GM12878 (cell line): Measurements from ENCODE around the gene TMTC1. TPM values are rescaled to one million over a fixed set of nuclear protein-coding genes. Genes with fewer than 3 reads are reported as not detected.
A peak's percentile ranks its signal among the peaks of the same experiment; 100 is the strongest.

Source experiments
- ATAC-seq: fragments of 200-7000 bp; cut with Tn5 transposase; 3 replicates; pipeline ENCODE4 v1.9.1; 2020; ENCODE audit warnings: mild to moderate bottlenecking, moderate library complexity
- BruUV-seq: library from RNA; stranded (reverse); fragments of 400-500 nt; replicated peaks from 2 replicates; lab custom pipeline; 2021; lab: Mats Ljungman, UMichigan
- CTCF ChIA-PET: fragments of 300-600 bp; sonication (Branson Sonifier 250); formaldehyde crosslinking; extraction: SDS; loops from one replicate; lab custom pipeline; 2021; ENCODE audit warnings: inconsistent platforms; lab: Yijun Ruan, JAX
- POLR2A ChIA-PET: fragments of 350-600 bp; formaldehyde crosslinking; extraction: SDS; loops from one replicate; lab custom pipeline; 2021; ENCODE audit warnings: inconsistent platforms; lab: Charles Lee
- RAD21 ChIA-PET: fragments of 300-600 bp; sonication (Branson Sonifier 250); formaldehyde crosslinking; loops from one replicate; lab custom pipeline; 2023; ENCODE audit warnings: antibody characterized with exemption; ENCODE audit not compliant: unreplicated experiment; lab: Charles Lee
- SMC1A ChIA-PET: fragments of 300-600 bp; sonication (Branson Sonifier 250); formaldehyde crosslinking; loops from one replicate; lab custom pipeline; 2023; ENCODE audit not compliant: unreplicated experiment, uncharacterized antibody; lab: Charles Lee
- DNase-seq: peaks from one replicate; pipeline ENCODE4 v3.0.0-alpha.2; 2011; ENCODE audit warnings: low read depth, low spot score
- FAIRE-seq: peaks from 3 replicates; lab custom pipeline; 2011; peaks lifted over from hg19 to GRCh38; lab: Jason Lieb, UNC
- H2AFZ ChIP-seq: 2 replicates; pipeline ENCODE4 v1.6.0; 2011; ENCODE audit warnings: low read depth, low read length, control low read depth; ENCODE audit not compliant: control insufficient read depth
- H3K27ac ChIP-seq: 2 replicates; pipeline ENCODE4 v1.5.1; 2011; ENCODE audit warnings: control low read depth; ENCODE audit not compliant: control insufficient read depth, insufficient read depth
- H3K27me3 ChIP-seq, 2 experiments: replicated peaks in 1 of 2; 2 replicates each; pipeline versions ENCODE4 v1.6.0 to v1.6.1; 2011; ENCODE audit warnings: low read length in 1 of 2; ENCODE audit not compliant: control insufficient read depth in 2 of 2, insufficient read depth in 2 of 2
- H3K36me3 ChIP-seq, 2 experiments: 2 replicates each; pipeline ENCODE4 v1.5.1; 2011; ENCODE audit warnings: low read length in 1 of 2; ENCODE audit not compliant: control insufficient read depth in 2 of 2, insufficient read depth in 2 of 2
- H3K4me1 ChIP-seq: 2 replicates; pipeline ENCODE4 v1.6.1; 2011; ENCODE audit warnings: mild to moderate bottlenecking, low read length, moderate library complexity, mixed read lengths; ENCODE audit not compliant: control insufficient read depth, insufficient read depth
- H3K4me2 ChIP-seq: 2 replicates; pipeline ENCODE4 v1.6.0; 2011; ENCODE audit warnings: control low read depth; ENCODE audit not compliant: control insufficient read depth, insufficient read depth
- H3K4me3 ChIP-seq: fragments of 200-600 bp; sonication (generic); 2 replicates; pipeline ENCODE4 v1.5.1; 2016
- H3K79me2 ChIP-seq: 2 replicates; pipeline ENCODE4 v1.6.0; 2011; ENCODE audit warnings: low read length; ENCODE audit not compliant: control insufficient read depth, insufficient read depth
- H3K9ac ChIP-seq: 2 replicates; pipeline ENCODE4 v1.8.0; 2011; ENCODE audit warnings: low read length, control low read depth, mixed read lengths; ENCODE audit not compliant: control insufficient read depth, insufficient read depth
- H3K9me3 ChIP-seq: replicated peaks from 3 replicates; pipeline ENCODE4 v1.5.1; 2011; ENCODE audit warnings: mild to moderate bottlenecking, low read length; ENCODE audit not compliant: control insufficient read depth, insufficient read depth
- H4K20me1 ChIP-seq: 2 replicates; pipeline ENCODE4 v1.6.0; 2011; ENCODE audit not compliant: control insufficient read depth, insufficient read depth
- ATF3 ChIP-seq: IDR thresholded peaks from 2 replicates; pipeline ENCODE4 v1.6.1; 2011; ENCODE audit warnings: low read depth, mild to moderate bottlenecking, low read length, moderate library complexity, borderline replicate concordance; ENCODE audit errors: extremely low read depth
- BCL11A ChIP-seq: IDR thresholded peaks from 2 replicates; pipeline ENCODE4 v1.6.1; 2011; ENCODE audit warnings: low read depth, low read length
- CREB1 ChIP-seq: IDR thresholded peaks from 2 replicates; pipeline ENCODE4 v1.6.1; 2012; ENCODE audit warnings: low read depth, mild to moderate bottlenecking, inconsistent platforms
- CREM ChIP-seq: IDR thresholded peaks from 2 replicates; pipeline ENCODE4 v1.6.1; 2014; ENCODE audit warnings: antibody characterized with exemption, low read depth
- EGR1 ChIP-seq, 2 experiments: IDR thresholded peaks; 1 replicate in 1 of 2; 2 replicates in 1 of 2; pipeline ENCODE4 v1.6.1; 2011 to 2012; ENCODE audit warnings: low read depth in 2 of 2, low read length in 2 of 2, borderline replicate concordance in 1 of 2, mild to moderate bottlenecking in 1 of 2, moderate library complexity in 1 of 2
- EZH2 ChIP-seq: IDR thresholded peaks from 2 replicates; pipeline ENCODE4 v1.6.1; 2012; ENCODE audit warnings: low read depth, mild to moderate bottlenecking, control low read depth, inconsistent platforms, low read length, borderline replicate concordance; ENCODE audit not compliant: control insufficient read depth
- FOXK2 ChIP-seq: fragments of 450-650 bp; IDR thresholded peaks from 2 replicates; pipeline ENCODE4 v1.6.1; 2017; ENCODE audit warnings: mild to moderate bottlenecking, moderate library complexity
- JUNB ChIP-seq: IDR thresholded peaks from 2 replicates; pipeline ENCODE4 v1.6.1; 2016; ENCODE audit warnings: antibody characterized with exemption, mild to moderate bottlenecking
- KAT2A ChIP-seq: conservative IDR thresholded peaks from 2 replicates; pipeline ENCODE4 v1.6.1; 2011; ENCODE audit warnings: low read depth, low read length; ENCODE audit not compliant: control insufficient read depth
- MXI1 ChIP-seq: fragments of 150-350 bp; IDR thresholded peaks from 2 replicates; pipeline ENCODE4 v1.6.1; 2011; ENCODE audit warnings: low read depth, mild to moderate bottlenecking, inconsistent platforms, low read length, improper control_type of control experiment
- RAD51 ChIP-seq: fragments of 450-650 bp; IDR thresholded peaks from 2 replicates; pipeline ENCODE4 v1.6.1; 2016; ENCODE audit warnings: moderate library complexity, mild to moderate bottlenecking, inconsistent platforms
- RELA ChIP-seq: fragments of 450-650 bp; IDR thresholded peaks from 2 replicates; pipeline ENCODE4 v1.8.0; 2014; ENCODE audit warnings: borderline replicate concordance; ENCODE audit not compliant: partially characterized antibody
- TAF1 ChIP-seq: IDR thresholded peaks from 2 replicates; pipeline ENCODE4 v1.6.1; 2011; ENCODE audit warnings: mild to moderate bottlenecking, low read depth, low read length, borderline replicate concordance
- WGBS: methylation state at CpG from one replicate; pipeline ENCODE4 v1.1.6; 2016; ENCODE audit warnings: low lambda C conversion rate; ENCODE audit not compliant: insufficient replicate concordance, insufficient coverage; ENCODE audit errors: missing lambda C conversion rate; 5-methylcytosine and 5-hydroxymethylcytosine counted together
- in situ Hi-C: fragments of 300-500 bp; cut with MboI; formaldehyde crosslinking; loops from 9 replicates; pipeline ENCODE4 v1.14.3; 2018; ENCODE audit warnings: mixed read lengths
- intact Hi-C: fragments of 100-400 bp; cut with micrococcal nuclease; formaldehyde crosslinking; loops from one replicate; pipeline ENCODE4 v1.14.2; 2022; ENCODE audit not compliant: unreplicated experiment
- polyA plus RNA-seq, 11 experiments: library from polyadenylated mRNA; depleted of rRNA in 4 of 11; unstranded in 6 of 11; stranded (reverse) in 5 of 11; fragments of >200 nt; fragmentation: Nextera tagmentation in 4 of 11; fragmentation: Illumina TruSeq in 1 of 11; extraction: Ambion mirVana in 4 of 11; extraction: Trizol in 1 of 11; gene quantifications; 1 replicate in 1 of 11; 2 replicates in 10 of 11; pipeline versions ENCODE4 v1.2.1 to v1.2.3, GENCODE V29; 2011 to 2016; ENCODE audit warnings: inconsistent platforms in 2 of 11, missing spikeins in 2 of 11, low read depth in 1 of 11
- total RNA-seq, 4 experiments: library from RNA; depleted of rRNA in 3 of 4; stranded (reverse); fragments of >200 nt in 3 of 4; fragmentation: Illumina TruSeq in 1 of 4; extraction: Trizol in 1 of 4; gene quantifications; 2 replicates each; pipeline versions ENCODE4 v1.2.1 to v1.2.3, GENCODE V29; 2013 to 2021
- TF ChIP-seq, protein P1 (sequence below): fragments of 450-650 bp; IDR thresholded peaks from 2 replicates; pipeline ENCODE4 v1.6.1; 2018; ENCODE audit warnings: borderline replicate concordance, mild to moderate bottlenecking; ENCODE audit not compliant: partially characterized antibody
- TF ChIP-seq, protein P2 (sequence below): fragments of 450-650 bp; formaldehyde crosslinking; IDR thresholded peaks from 2 replicates; pipeline ENCODE4 v1.4.0; 2022; ENCODE audit warnings: mild to moderate bottlenecking, moderate library complexity
- TF ChIP-seq, protein P3 (sequence below): IDR thresholded peaks from 2 replicates; pipeline ENCODE4 v1.6.1; 2012; ENCODE audit warnings: low read depth, low read length, improper control_type of control experiment

The TMTC1 gene
- total and polyA plus RNA-seq, 10 of the 15 experiments (the other 5 are each of a cell fraction or from before 2014, with no cell fraction given) = 0.10 to 20.9 (median 0.57) TPM

GRCh38 chr12:29534935-29535334, 248.8 kb downstream of the TMTC1 start:
- H3K4me3 ChIP-seq = no peak overlapping the region
- FAIRE-seq (no peak), ATAC-seq (peak; percentile 26; the same call in 2 of the 3 replicates), DNase-seq (no peak)
- no peaks in the 10 kb centered on the region for H3K79me2 ChIP-seq
- TF ChIP-seq, protein P1, sequence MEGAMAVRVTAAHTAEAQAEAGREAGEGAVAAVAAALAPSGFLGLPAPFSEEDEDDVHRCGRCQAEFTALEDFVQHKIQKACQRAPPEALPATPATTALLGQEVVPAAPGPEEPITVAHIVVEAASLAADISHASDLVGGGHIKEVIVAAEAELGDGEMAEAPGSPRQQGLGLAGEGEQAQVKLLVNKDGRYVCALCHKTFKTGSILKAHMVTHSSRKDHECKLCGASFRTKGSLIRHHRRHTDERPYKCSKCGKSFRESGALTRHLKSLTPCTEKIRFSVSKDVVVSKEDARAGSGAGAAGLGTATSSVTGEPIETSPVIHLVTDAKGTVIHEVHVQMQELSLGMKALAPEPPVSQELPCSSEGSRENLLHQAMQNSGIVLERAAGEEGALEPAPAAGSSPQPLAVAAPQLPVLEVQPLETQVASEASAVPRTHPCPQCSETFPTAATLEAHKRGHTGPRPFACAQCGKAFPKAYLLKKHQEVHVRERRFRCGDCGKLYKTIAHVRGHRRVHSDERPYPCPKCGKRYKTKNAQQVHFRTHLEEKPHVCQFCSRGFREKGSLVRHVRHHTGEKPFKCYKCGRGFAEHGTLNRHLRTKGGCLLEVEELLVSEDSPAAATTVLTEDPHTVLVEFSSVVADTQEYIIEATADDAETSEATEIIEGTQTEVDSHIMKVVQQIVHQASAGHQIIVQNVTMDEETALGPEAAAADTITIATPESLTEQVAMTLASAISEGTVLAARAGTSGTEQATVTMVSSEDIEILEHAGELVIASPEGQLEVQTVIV = no peak
- no peak for TF ChIP-seq MXI1
- no peak for TF ChIP-seq EGR1 (IDR thresholded peaks at IDR 0.05; ENCODE audit: borderline replicate concordance in 1 of 2, low read depth in 2 of 2, low read length in 2 of 2)
- TF ChIP-seq, protein P2, sequence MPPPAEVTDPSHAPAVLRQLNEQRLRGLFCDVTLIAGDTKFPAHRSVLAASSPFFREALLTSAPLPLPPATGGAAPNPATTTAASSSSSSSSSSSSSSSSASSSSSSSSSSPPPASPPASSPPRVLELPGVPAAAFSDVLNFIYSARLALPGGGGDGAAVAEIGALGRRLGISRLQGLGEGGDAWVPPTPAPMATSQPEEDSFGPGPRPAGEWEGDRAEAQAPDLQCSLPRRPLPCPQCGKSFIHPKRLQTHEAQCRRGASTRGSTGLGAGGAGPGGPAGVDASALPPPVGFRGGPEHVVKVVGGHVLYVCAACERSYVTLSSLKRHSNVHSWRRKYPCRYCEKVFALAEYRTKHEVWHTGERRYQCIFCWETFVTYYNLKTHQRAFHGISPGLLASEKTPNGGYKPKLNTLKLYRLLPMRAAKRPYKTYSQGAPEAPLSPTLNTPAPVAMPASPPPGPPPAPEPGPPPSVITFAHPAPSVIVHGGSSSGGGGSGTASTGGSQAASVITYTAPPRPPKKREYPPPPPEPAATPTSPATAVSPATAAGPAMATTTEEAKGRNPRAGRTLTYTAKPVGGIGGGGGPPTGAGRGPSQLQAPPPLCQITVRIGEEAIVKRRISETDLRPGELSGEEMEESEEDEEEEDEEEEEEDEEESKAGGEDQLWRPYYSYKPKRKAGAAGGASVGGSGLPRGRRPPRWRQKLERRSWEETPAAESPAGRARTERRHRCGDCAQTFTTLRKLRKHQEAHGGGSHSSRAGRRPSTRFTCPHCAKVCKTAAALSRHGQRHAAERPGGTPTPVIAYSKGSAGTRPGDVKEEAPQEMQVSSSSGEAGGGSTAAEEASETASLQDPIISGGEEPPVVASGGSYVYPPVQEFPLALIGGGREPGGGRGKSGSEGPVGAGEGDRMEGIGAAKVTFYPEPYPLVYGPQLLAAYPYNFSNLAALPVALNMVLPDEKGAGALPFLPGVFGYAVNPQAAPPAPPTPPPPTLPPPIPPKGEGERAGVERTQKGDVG (CRISPR knock-in tag) = no peak
- no peak for TF ChIP-seq ATF3
- TF ChIP-seq CREM = no peak
- TF ChIP-seq RELA = no peak
- TF ChIP-seq KAT2A = no peak
- no peak for TF ChIP-seq CREB1
- TF ChIP-seq EZH2 = no peak
- TF ChIP-seq, protein P3, sequence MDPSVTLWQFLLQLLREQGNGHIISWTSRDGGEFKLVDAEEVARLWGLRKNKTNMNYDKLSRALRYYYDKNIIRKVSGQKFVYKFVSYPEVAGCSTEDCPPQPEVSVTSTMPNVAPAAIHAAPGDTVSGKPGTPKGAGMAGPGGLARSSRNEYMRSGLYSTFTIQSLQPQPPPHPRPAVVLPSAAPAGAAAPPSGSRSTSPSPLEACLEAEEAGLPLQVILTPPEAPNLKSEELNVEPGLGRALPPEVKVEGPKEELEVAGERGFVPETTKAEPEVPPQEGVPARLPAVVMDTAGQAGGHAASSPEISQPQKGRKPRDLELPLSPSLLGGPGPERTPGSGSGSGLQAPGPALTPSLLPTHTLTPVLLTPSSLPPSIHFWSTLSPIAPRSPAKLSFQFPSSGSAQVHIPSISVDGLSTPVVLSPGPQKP = no peak
- TF ChIP-seq FOXK2 = no peak
- TF ChIP-seq TAF1 = no peak
- TF ChIP-seq JUNB = no peak
- TF ChIP-seq RAD51 = no peak
- no peak for TF ChIP-seq BCL11A
- CTCF ChIA-PET = interaction anchor here (1.5 to 1.8 kb wide), 2 partner anchors 8 to 15 kb away, joined by 3 to 8 read pairs; no protein-coding TSS in a partner anchor
- SMC1A ChIA-PET = interaction anchor here (1.5 to 2.2 kb wide), 3 partner anchors 10 to 148 kb away, joined by 5 to 15 read pairs (median 5); no protein-coding TSS in a partner anchor
- 44% methylated on average over 2 of the region's 2 CpGs for WGBS
- no peaks in the 10 kb centered on the region for H3K4me1 ChIP-seq
- RAD21 ChIA-PET = interaction anchor here (1.2 to 2.2 kb wide), 3 partner anchors 10 to 16 kb away, joined by 3 to 14 read pairs (median 3); no protein-coding TSS in a partner anchor
- no peak overlapping the region for H3K27ac ChIP-seq
- no peak overlapping the region for H2AFZ ChIP-seq
- no peaks in the 10 kb centered on the region for H3K36me3 ChIP-seq
- in situ Hi-C loops (no loop called here), intact Hi-C loops (no loop called here)
- no peaks in the 10 kb centered on the region for H3K27me3 ChIP-seq
- H3K9ac ChIP-seq = no peak overlapping the region
- H3K4me2 ChIP-seq = no peak overlapping the region
- BruUV-seq = no TSS peak
- no peaks in the 10 kb centered on the region for H4K20me1 ChIP-seq
- POLR2A ChIA-PET = interaction anchor here (0.6 kb wide), 1 partner anchor 10 kb away, joined by 3 read pairs; no protein-coding TSS in a partner anchor
- H3K9me3 ChIP-seq = no peaks in the 10 kb centered on the region
